Activated CD4-positive, CD25-positive, alpha-beta regulatory T cell treated with anti-CD3 and anti-CD28 coated beads, Interleukin-2, amount 50 U/mL, for 24 hours (primary cell): ENCODE data around the gene SON.

ENCODE experiments used
- ATAC-seq, 2 donors: fragments of 150-1000 bp; cut with Tn5 transposase; one replicate each; pipeline ENCODE4 v1.10.0; 2021; ENCODE audit warnings: mild to moderate bottlenecking in 1 of 2, moderate library complexity in 1 of 2

The SON gene

GRCh38 chr21:33543505-33544129, 779 bp downstream of the SON start:
- peak in 1 of 2 donors; percentile 9 for ATAC-seq

DNA sequence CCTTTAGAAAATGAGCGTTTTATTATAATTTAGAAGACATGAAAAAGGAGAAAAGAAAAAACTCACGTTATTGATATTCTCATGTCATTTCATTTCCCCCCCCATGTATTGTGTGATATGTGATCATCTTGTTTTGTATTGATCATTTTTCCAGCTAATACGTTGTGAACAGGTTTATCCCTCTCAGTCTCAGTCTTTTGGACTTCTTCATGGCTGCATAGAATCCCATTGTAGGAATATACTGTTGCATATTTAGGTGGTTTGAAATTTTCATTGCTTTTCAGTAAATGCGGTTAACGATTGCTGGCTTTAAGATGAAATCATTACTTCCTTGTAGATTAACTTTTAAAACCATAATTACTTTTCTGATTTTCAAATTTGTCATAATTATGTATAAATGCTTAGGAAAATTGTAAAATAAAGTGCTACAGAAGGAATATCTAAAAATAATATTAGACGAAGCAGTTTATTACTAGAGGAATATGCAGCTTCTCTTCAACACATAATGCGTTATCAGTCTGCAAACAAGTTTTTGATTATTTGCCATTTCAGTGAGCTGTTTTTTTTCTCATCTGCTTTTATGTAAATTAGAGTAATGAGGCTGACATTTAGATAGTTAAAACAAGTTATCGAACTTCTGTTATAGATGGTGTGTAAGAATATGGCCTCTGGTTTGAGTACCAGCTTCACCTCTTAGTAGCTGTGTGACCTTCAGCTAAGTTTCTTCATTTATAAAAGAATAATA, 1.8 kb downstream of the SON start:
- no peak for ATAC-seq

DNA sequence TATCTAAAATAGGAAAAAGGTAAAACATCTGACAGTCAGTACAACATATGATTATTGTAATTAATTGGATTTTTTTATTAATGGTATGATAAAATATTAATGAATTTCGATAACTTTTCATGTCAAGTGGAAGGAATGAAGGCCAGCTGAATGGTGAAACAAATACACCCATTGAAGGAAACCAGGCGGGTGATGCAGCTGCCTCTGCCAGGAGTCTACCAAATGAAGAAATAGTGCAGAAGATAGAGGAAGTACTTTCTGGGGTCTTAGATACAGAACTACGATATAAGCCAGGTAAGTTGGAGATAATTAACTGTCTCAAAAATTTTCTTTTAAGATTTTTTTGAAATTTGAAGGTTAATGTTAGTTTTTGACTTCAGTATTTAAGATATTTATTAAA, 3.2 kb downstream of the SON start:
- no peak for ATAC-seq

- ATAC-seq = no peak
Observed at GRCh38 chr21:33549848-33550771, 7.3 kb downstream of the SON start.

GRCh38 chr21:33550772-33551660, 8.2 kb downstream of the SON start:
- ATAC-seq = no peak

DNA sequence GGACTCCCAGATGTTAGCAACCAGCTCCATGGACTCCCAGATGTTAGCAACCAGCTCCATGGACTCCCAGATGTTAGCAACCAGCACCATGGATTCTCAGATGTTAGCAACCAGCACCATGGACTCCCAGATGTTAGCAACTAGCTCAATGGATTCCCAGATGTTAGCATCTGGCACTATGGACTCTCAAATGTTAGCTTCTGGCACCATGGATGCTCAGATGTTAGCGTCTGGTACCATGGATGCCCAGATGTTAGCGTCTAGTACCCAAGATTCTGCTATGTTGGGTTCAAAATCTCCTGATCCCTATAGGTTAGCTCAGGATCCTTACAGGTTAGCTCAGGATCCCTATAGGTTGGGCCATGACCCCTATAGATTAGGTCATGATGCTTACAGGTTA, 8.8 kb downstream of the SON start:
- no peak for ATAC-seq

- peak in 1 of 2 donors; percentile 27 for ATAC-seq
Observed at GRCh38 chr21:33552093-33552998, 9.5 kb downstream of the SON start.

GRCh38 chr21:33552999-33553598, 10.3 kb downstream of the SON start:
- ATAC-seq = no peak

DNA sequence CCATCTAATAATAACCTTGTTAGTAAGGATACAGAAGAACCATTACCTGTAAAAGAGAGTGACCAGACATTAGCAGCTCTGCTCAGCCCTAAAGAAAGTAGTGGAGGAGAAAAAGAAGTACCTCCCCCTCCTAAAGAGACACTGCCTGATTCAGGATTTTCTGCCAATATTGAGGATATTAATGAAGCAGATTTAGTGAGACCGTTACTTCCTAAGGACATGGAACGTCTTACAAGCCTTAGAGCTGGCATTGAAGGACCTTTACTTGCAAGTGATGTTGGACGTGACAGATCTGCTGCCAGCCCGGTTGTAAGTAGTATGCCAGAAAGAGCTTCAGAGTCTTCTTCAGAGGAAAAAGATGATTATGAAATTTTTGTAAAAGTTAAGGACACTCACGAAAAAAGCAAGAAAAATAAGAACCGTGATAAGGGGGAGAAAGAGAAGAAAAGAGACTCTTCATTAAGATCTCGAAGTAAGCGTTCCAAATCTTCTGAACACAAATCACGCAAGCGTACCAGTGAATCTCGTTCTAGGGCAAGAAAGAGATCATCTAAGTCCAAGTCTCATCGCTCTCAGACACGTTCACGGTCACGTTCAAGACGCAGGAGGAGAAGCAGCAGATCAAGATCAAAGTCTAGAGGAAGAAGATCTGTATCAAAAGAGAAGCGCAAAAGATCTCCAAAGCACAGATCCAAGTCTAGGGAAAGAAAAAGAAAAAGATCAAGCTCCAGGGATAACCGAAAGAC, 11.6 kb downstream of the SON start:
- no peak for ATAC-seq

- no peak for ATAC-seq
Observed at GRCh38 chr21:33554982-33555344, 12.1 kb downstream of the SON start.

DNA sequence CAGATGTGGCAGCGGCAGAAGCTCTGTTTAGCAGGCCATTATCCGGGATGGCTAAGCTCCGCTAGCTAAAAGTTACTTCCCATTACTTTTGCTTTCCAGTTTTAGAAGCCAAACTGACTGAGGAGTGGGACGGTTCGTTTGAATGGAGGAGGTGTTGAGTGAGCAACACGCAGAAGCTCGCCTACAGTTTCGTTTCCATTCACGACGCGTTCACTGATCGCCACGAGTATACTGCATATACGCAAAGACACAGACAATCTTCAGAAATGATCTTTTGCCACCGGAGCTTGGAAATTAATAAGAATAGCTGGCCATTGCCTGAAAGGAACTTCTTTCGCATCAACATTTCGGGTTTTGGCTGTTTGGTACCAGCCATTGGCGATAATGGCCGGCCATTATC, 14.6 kb downstream of the SON start:
- no peak for ATAC-seq

DNA sequence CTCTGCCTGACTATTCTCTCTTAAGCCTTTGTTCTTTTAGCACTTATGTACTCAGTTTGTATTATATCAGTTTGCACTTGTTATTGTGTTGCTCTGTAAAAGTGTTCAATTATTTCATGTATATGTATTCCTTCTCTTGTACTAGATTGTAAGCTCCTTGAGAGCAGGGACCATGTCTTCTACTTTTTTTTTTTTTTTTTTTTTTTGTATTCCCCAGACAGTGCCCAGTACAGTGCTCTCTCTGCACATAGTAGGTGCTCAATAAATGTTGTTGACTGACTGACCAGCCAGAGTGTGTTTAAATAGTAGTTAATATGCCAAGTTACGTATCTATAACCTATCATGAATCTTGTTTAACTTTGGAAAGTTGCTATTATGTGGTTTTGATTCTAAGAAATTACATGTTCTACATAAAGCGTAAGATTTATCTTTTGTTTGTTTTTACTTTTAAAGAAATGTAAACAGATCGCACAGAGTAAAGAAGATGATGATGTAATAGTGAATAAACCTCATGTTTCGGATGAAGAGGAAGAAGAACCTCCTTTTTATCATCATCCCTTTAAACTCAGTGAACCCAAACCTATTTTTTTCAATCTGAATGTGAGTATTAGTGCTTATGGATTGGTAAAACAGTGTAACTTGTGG, 16.1 kb downstream of the SON start:
- ATAC-seq = no peak

DNA sequence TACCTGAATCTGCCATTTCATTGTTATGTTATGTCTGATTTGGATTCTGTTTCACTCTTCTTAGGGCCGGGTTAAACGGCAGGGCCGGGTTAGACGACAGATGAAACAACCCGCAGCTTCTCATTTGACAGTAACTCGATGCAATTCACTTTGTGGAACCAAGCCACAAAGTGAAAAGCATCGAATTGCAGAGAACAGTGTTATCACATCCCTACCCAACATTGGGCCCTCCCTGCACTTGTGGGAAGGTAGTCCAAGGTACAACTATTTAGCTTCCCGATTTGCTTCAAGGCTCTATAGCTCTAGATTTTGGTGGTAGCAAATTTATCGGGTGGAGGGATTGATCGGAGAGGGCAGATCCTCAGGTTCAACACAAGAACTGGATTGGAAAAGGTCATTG, 17.0 kb downstream of the SON start:
- no peak for ATAC-seq

- ATAC-seq = no peak
Observed at GRCh38 chr21:33560965-33561364, 18.1 kb downstream of the SON start.

GRCh38 chr21:33561373-33561772, 18.5 kb downstream of the SON start:
- ATAC-seq = no peak

DNA sequence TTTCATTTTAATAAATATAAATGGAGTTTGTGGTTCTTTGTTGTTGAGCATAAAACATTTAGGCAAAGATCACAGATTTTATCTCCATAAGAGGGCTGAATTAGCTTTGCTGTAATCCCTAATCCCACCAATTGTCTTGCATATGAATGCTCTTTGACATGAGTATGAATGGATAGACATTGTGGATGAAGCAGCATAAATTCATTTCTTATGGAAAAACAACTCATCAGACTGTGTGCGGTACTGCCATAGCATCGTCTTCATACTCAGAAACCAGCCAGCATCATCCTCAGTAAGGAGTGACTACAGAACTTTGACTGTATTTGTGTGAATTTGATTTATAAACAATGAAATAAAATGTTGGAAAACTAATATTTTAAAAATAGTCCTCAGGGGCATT, 19.6 kb downstream of the SON start:
- no peak for ATAC-seq

DNA sequence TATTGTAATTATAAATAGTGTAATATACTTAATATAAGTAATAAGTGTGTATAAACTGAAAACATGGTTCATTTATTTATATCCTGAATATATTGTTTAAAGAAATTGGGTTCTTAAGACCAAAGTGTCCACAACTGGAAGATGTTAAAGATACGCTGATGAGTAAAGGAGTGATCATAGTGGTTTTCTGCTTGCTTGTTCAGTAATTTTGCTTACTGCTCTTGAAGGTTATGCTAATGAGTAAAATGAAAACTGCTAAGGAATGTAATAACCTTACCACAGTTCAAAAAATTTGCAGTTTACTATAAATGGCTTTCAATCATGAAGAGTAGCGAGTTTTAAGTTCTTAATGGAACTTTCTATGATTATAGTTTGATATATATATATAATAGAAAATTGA, 23.7 kb downstream of the SON start:
- ATAC-seq = peak; percentile 74 to 95

GRCh38 chr21:33567914-33568313, 25.1 kb downstream of the SON start:
- ATAC-seq = no peak

- ATAC-seq = no peak
Observed at GRCh38 chr21:33568448-33568847, 25.6 kb downstream of the SON start.

DNA sequence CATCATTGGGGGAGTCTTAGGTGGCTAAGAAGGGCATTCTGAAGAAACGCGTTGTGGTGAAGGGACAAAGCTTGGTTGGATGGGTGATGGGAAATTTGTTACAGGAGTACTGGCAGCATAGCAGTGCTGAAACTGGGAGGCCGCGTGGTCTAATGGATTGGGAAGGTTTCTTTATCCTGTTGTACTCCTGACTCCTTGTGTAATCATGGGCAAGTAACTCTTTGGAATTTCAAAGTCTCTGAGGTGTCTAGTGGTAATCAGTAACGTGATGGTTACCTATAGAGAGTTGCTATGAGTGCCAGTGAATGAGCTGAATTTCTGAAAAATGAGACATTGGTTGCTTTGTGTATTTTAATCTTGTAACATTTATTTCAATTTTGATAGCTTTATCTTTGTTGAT, 27.2 kb downstream of the SON start:
- ATAC-seq = no peak
